PFSK-1 (cell line): Measurements from ENCODE around the gene IGSF3.

Experiments used
- FOXP2 ChIP-seq: optimal IDR thresholded peaks from 2 replicates; pipeline ENCODE3; 2011; ENCODE audit warnings: borderline replicate concordance, control low read depth, inconsistent platforms; ENCODE audit not compliant: insufficient read depth; ENCODE audit errors: extremely low read length, extremely low read depth
- POLR2AphosphoS5 ChIP-seq: IDR thresholded peaks from 2 replicates; pipeline ENCODE4 v1.6.1; 2012; ENCODE audit warnings: low read depth, mild to moderate bottlenecking, control low read depth, low read length, moderate library complexity
- SIN3A ChIP-seq: IDR thresholded peaks from 2 replicates; pipeline ENCODE4 v1.6.1; 2012; ENCODE audit warnings: mild to moderate bottlenecking, low read length, moderate library complexity, borderline replicate concordance; ENCODE audit not compliant: insufficient read depth
- TAF1 ChIP-seq: IDR thresholded peaks from 2 replicates; pipeline ENCODE4 v1.6.1; 2012; ENCODE audit warnings: low read length, control low read depth, borderline replicate concordance; ENCODE audit not compliant: insufficient read depth
- TF ChIP-seq, protein P1 (sequence below), 2 experiments: IDR thresholded peaks; 2 replicates each; pipeline versions ENCODE4 v1.6.1 to v1.8.0; 2011 to 2012; ENCODE audit warnings: low read depth in 2 of 2, low read length in 2 of 2, control low read depth in 1 of 2, inconsistent platforms in 1 of 2, mild to moderate bottlenecking in 1 of 2, moderate library complexity in 1 of 2; ENCODE audit not compliant: insufficient read depth in 1 of 2

DNA sequence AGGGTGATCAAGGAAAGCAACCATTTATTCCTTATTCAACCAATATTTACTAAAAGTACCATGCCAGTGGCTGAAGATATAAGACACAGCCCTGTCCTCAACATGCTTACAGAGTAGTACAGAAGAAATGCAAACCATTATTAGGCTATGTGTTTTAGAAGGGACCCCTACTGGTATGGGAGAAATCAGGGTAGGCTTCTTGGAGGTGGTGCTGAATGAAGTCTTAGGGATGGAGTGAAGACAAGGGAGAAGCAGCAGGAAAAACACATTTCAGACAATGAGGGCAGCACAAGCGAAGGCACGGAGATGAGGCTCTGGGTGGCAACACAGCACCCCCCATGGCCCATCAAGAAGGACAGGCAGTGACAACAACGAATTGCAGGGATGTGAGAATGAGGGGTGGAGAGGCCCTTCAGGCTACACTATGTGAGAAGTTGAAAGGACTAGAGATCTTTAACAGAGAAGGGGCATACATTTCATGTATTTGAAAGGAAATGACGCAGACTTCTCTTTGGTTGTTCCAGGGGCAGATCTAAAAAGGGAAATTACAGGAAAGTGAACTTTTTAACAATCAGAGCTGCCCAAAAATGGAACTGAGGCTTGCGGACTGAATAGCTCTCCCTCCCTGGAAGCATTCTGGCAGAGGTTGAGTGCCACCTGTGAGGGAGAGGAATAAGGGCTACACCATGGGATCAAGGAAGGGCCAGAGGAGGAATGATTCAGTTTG is 79.9 kb downstream of the IGSF3 start:
- TF ChIP-seq POLR2AphosphoS5 (no peak), TAF1 (no peak), SIN3A (no peak), FOXP2 (no peak)
- TF ChIP-seq, protein P1, sequence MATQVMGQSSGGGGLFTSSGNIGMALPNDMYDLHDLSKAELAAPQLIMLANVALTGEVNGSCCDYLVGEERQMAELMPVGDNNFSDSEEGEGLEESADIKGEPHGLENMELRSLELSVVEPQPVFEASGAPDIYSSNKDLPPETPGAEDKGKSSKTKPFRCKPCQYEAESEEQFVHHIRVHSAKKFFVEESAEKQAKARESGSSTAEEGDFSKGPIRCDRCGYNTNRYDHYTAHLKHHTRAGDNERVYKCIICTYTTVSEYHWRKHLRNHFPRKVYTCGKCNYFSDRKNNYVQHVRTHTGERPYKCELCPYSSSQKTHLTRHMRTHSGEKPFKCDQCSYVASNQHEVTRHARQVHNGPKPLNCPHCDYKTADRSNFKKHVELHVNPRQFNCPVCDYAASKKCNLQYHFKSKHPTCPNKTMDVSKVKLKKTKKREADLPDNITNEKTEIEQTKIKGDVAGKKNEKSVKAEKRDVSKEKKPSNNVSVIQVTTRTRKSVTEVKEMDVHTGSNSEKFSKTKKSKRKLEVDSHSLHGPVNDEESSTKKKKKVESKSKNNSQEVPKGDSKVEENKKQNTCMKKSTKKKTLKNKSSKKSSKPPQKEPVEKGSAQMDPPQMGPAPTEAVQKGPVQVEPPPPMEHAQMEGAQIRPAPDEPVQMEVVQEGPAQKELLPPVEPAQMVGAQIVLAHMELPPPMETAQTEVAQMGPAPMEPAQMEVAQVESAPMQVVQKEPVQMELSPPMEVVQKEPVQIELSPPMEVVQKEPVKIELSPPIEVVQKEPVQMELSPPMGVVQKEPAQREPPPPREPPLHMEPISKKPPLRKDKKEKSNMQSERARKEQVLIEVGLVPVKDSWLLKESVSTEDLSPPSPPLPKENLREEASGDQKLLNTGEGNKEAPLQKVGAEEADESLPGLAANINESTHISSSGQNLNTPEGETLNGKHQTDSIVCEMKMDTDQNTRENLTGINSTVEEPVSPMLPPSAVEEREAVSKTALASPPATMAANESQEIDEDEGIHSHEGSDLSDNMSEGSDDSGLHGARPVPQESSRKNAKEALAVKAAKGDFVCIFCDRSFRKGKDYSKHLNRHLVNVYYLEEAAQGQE (IDR thresholded peaks at IDR 0.05; ENCODE audit: insufficient read depth in 1 of 2, low read depth in 2 of 2, low read length in 2 of 2), result no peak
